GM23338 (cell line): Measurements from ENCODE around the gene VIPR1. TPM values are rescaled to one million over a fixed set of nuclear protein-coding genes. Genes with fewer than 3 reads are reported as not detected.

Source experiments
- ATAC-seq: fragments of 200-7000 bp; cut with Tn5 transposase; 3 replicates; pipeline ENCODE4 v1.9.1; 2020
- DNase-seq: peaks from one replicate; pipeline ENCODE4 v3.0.0-alpha.2; 2015; ENCODE audit warnings: low spot score
- H2AFZ ChIP-seq: fragments of 200-600 bp; sonication (generic); 2 replicates; pipeline ENCODE4 v1.8.0; 2016; ENCODE audit warnings: antibody characterized with exemption, mild to moderate bottlenecking, moderate library complexity
- H3F3A ChIP-seq: fragments of 200-600 bp; sonication (generic); replicated peaks from 2 replicates; pipeline ENCODE4 v1.8.0; 2017; ENCODE audit warnings: antibody characterized with exemption, mixed run types, low read depth
- H3K27ac ChIP-seq: fragments of 200-600 bp; sonication (generic); 2 replicates; pipeline ENCODE4 v1.6.1; 2016; ENCODE audit warnings: low read depth
- H3K27me3 ChIP-seq: fragments of 200-600 bp; sonication (generic); 2 replicates; pipeline ENCODE4 v1.8.0; 2016; ENCODE audit warnings: mild to moderate bottlenecking, mixed run types, moderate library complexity; ENCODE audit not compliant: insufficient read depth
- H3K36me3 ChIP-seq: fragments of 200-600 bp; sonication (generic); 2 replicates; pipeline ENCODE4 v1.8.0; 2016; ENCODE audit warnings: mild to moderate bottlenecking; ENCODE audit not compliant: insufficient read depth
- H3K4me1 ChIP-seq: fragments of 200-600 bp; sonication (generic); 2 replicates; pipeline ENCODE4 v1.8.0; 2016; ENCODE audit warnings: mild to moderate bottlenecking, moderate library complexity; ENCODE audit not compliant: insufficient read depth
- H3K4me2 ChIP-seq: fragments of 200-600 bp; sonication (generic); 2 replicates; pipeline ENCODE4 v1.7.1; 2017; ENCODE audit warnings: mixed run types
- H3K4me3 ChIP-seq: fragments of 200-600 bp; sonication (generic); 2 replicates; pipeline ENCODE4 v1.6.1; 2016; ENCODE audit warnings: mixed run types
- H3K79me2 ChIP-seq: fragments of 200-600 bp; sonication (generic); replicated peaks from 2 replicates; pipeline ENCODE4 v1.8.0; 2017; ENCODE audit warnings: mild to moderate bottlenecking; ENCODE audit not compliant: insufficient read depth
- H3K9me2 ChIP-seq: fragments of 200-600 bp; sonication (generic); 2 replicates; pipeline ENCODE4 v1.8.0; 2017; ENCODE audit not compliant: insufficient read depth
- H4K20me1 ChIP-seq: fragments of 200-600 bp; sonication (generic); replicated peaks from 2 replicates; pipeline ENCODE4 v1.8.0; 2017; ENCODE audit warnings: mild to moderate bottlenecking; ENCODE audit not compliant: insufficient read depth
- H3K27ac Mint-ChIP-seq: 2 replicates; pipeline ENCODE4 v1.8.0; 2020; ENCODE audit warnings: inconsistent platforms, mild to moderate bottlenecking, moderate library complexity, mixed read lengths
- H3K27me3 Mint-ChIP-seq: 3 replicates; pipeline ENCODE4 v1.8.0; 2022; ENCODE audit warnings: low read depth, mild to moderate bottlenecking, moderate library complexity, mixed read lengths, inconsistent platforms; ENCODE audit not compliant: insufficient read depth, poor library complexity
- H3K36me3 Mint-ChIP-seq: 3 replicates; pipeline ENCODE4 v1.8.0; 2021; ENCODE audit warnings: low read depth, mild to moderate bottlenecking, inconsistent platforms, moderate library complexity, mixed read lengths
- H3K4me1 Mint-ChIP-seq: 3 replicates; pipeline ENCODE4 v1.8.0; 2020; ENCODE audit warnings: mild to moderate bottlenecking, inconsistent platforms, mixed read lengths
- H3K4me3 Mint-ChIP-seq: 3 replicates; pipeline ENCODE4 v1.8.0; 2021; ENCODE audit warnings: moderate library complexity, mild to moderate bottlenecking, inconsistent platforms, mixed read lengths
- H3K9me3 Mint-ChIP-seq: 3 replicates; pipeline ENCODE4 v1.8.0; 2020; ENCODE audit warnings: moderate library complexity, mild to moderate bottlenecking, inconsistent platforms, mixed read lengths
- CREB1 ChIP-seq: fragments of 250-450 bp; sonication (Bioruptor Pico); IDR thresholded peaks from 2 replicates; pipeline ENCODE4 v1.5.0; 2020; ENCODE audit warnings: low read depth, mild to moderate bottlenecking, moderate library complexity
- ETS1 ChIP-seq: IDR thresholded peaks from 2 replicates; pipeline ENCODE4 v1.6.1; 2016; ENCODE audit warnings: antibody characterized with exemption
- EZH2 ChIP-seq: fragments of 200-600 bp; sonication (generic); IDR thresholded peaks from one replicate; pipeline ENCODE4 v1.8.0; 2017; ENCODE audit warnings: antibody characterized with exemption, mild to moderate bottlenecking, low read depth; ENCODE audit not compliant: unreplicated experiment
- EZH2phosphoT487 ChIP-seq: fragments of 200-600 bp; sonication (generic); IDR thresholded peaks from one replicate; pipeline ENCODE4 v1.8.1; 2018; ENCODE audit warnings: antibody characterized with exemption; ENCODE audit not compliant: unreplicated experiment
- JUNB ChIP-seq: IDR thresholded peaks from one replicate; pipeline ENCODE4 v1.6.1; 2016; ENCODE audit warnings: antibody characterized with exemption; ENCODE audit not compliant: unreplicated experiment
- NANOG ChIP-seq: IDR thresholded peaks from 2 replicates; pipeline ENCODE4 v1.6.1; 2016; ENCODE audit warnings: antibody characterized with exemption, borderline replicate concordance
- POLR2AphosphoS5 ChIP-seq: IDR thresholded peaks from 2 replicates; pipeline ENCODE4 v1.6.1; 2016; ENCODE audit warnings: antibody characterized with exemption, low read depth
- STAT1 ChIP-seq: IDR thresholded peaks from one replicate; pipeline ENCODE4 v1.6.1; 2016; ENCODE audit warnings: antibody characterized with exemption; ENCODE audit not compliant: unreplicated experiment
- ZNF114 ChIP-seq: fragments of 250-450 bp; sonication (Bioruptor Pico); IDR thresholded peaks from 2 replicates; pipeline ENCODE4 v1.5.0; 2020; ENCODE audit warnings: mild to moderate bottlenecking, moderate library complexity
- ZNF331 ChIP-seq: fragments of 250-450 bp; sonication (Bioruptor Pico); IDR thresholded peaks from 2 replicates; pipeline ENCODE4 v1.5.0; 2020; ENCODE audit warnings: low read depth, mild to moderate bottlenecking, moderate library complexity
- ZNF462 ChIP-seq: fragments of 250-450 bp; sonication (Bioruptor Pico); IDR thresholded peaks from 2 replicates; pipeline ENCODE4 v1.5.0; 2020; ENCODE audit warnings: mild to moderate bottlenecking, moderate library complexity
- polyA plus RNA-seq: library from polyadenylated mRNA; unstranded; fragments of >200 nt; fragmentation: Nextera tagmentation; extraction: Ambion mirVana; gene quantifications from 2 replicates; pipeline ENCODE4 v1.2.1, GENCODE V29; 2016
- total RNA-seq: library from RNA; depleted of rRNA; stranded (reverse); fragments of >200 nt; shearing (Covaris generic); gene quantifications from 2 replicates; pipeline ENCODE4 v1.2.3, GENCODE V29; 2014
- TF ChIP-seq, protein P1 (sequence below), 2 experiments: fragments of 200-600 bp in 1 of 2; sonication (generic) in 1 of 2; conservative IDR thresholded peaks; 2 replicates each; pipeline versions ENCODE4 v1.5.1 to v1.6.1; 2016 to 2017; ENCODE audit warnings: antibody characterized with exemption in 2 of 2, low read depth in 2 of 2, mild to moderate bottlenecking in 2 of 2, moderate library complexity in 1 of 2
- TF ChIP-seq, protein P2 (sequence below): IDR thresholded peaks from one replicate; pipeline ENCODE4 v1.6.1; 2018; ENCODE audit warnings: antibody characterized with exemption; ENCODE audit not compliant: unreplicated experiment

Gene VIPR1
- total and polyA plus RNA-seq, 2 experiments from 2014 or later: 6.3 to 19.3 TPM

- no peaks in the 10 kb centered on the region for H3K36me3 ChIP-seq
- H3K4me3 Mint-ChIP-seq: no peak overlapping the region
- no peaks in the 10 kb centered on the region for H3K27me3 ChIP-seq
- no peak for TF ChIP-seq JUNB
- no peak for TF ChIP-seq CREB1 (CRISPR knock-in tag)
- no peak for TF ChIP-seq ZNF331 (CRISPR knock-in tag)
- TF ChIP-seq EZH2: no peak
- TF ChIP-seq POLR2AphosphoS5: no peak
- TF ChIP-seq, protein P1, sequence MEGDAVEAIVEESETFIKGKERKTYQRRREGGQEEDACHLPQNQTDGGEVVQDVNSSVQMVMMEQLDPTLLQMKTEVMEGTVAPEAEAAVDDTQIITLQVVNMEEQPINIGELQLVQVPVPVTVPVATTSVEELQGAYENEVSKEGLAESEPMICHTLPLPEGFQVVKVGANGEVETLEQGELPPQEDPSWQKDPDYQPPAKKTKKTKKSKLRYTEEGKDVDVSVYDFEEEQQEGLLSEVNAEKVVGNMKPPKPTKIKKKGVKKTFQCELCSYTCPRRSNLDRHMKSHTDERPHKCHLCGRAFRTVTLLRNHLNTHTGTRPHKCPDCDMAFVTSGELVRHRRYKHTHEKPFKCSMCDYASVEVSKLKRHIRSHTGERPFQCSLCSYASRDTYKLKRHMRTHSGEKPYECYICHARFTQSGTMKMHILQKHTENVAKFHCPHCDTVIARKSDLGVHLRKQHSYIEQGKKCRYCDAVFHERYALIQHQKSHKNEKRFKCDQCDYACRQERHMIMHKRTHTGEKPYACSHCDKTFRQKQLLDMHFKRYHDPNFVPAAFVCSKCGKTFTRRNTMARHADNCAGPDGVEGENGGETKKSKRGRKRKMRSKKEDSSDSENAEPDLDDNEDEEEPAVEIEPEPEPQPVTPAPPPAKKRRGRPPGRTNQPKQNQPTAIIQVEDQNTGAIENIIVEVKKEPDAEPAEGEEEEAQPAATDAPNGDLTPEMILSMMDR (conservative IDR thresholded peaks at IDR 0.05; ENCODE audit: low read depth in 2 of 2): no peak
- no peak for TF ChIP-seq NANOG
- no peak for TF ChIP-seq EZH2phosphoT487
- no peak for TF ChIP-seq ETS1
- no peak for TF ChIP-seq ZNF462 (CRISPR knock-in tag)
- TF ChIP-seq ZNF114 (CRISPR knock-in tag): no peak
- no peak for TF ChIP-seq STAT1
- TF ChIP-seq, protein P2, sequence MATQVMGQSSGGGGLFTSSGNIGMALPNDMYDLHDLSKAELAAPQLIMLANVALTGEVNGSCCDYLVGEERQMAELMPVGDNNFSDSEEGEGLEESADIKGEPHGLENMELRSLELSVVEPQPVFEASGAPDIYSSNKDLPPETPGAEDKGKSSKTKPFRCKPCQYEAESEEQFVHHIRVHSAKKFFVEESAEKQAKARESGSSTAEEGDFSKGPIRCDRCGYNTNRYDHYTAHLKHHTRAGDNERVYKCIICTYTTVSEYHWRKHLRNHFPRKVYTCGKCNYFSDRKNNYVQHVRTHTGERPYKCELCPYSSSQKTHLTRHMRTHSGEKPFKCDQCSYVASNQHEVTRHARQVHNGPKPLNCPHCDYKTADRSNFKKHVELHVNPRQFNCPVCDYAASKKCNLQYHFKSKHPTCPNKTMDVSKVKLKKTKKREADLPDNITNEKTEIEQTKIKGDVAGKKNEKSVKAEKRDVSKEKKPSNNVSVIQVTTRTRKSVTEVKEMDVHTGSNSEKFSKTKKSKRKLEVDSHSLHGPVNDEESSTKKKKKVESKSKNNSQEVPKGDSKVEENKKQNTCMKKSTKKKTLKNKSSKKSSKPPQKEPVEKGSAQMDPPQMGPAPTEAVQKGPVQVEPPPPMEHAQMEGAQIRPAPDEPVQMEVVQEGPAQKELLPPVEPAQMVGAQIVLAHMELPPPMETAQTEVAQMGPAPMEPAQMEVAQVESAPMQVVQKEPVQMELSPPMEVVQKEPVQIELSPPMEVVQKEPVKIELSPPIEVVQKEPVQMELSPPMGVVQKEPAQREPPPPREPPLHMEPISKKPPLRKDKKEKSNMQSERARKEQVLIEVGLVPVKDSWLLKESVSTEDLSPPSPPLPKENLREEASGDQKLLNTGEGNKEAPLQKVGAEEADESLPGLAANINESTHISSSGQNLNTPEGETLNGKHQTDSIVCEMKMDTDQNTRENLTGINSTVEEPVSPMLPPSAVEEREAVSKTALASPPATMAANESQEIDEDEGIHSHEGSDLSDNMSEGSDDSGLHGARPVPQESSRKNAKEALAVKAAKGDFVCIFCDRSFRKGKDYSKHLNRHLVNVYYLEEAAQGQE: no peak
- ATAC-seq (no peak), DNase-seq (no peak)
- H2AFZ ChIP-seq: no peak overlapping the region
- H3K4me1 ChIP-seq: 0 out of 2 replicates have a peak, but pooled peaks cover 2% of the 10 kb centered on the region
- no peaks in the 10 kb centered on the region for H3K9me2 ChIP-seq
- no peaks in the 10 kb centered on the region for H3K36me3 Mint-ChIP-seq
- H3K27ac Mint-ChIP-seq: no peak overlapping the region
- peaks cover 6% of the 10 kb centered on the region for H3K27me3 Mint-ChIP-seq
- peaks cover 21% of the 10 kb centered on the region for H3K4me1 Mint-ChIP-seq
- H3K4me2 ChIP-seq: no peak overlapping the region
- H3K27ac ChIP-seq: no peak overlapping the region
- H3K4me3 ChIP-seq: no peak overlapping the region
- no peaks in the 10 kb centered on the region for H3F3A ChIP-seq
- no peaks in the 10 kb centered on the region for H3K79me2 ChIP-seq
- H4K20me1 ChIP-seq: no peaks in the 10 kb centered on the region
- no peaks in the 10 kb centered on the region for H3K9me3 Mint-ChIP-seq
These were observed 10.4 kb upstream of the VIPR1 start for GRCh38 chr3:42491881-42492507.
